ENCODE measurements around the gene MAPK1.

GRCh38 chr22:21719024-21719423, 148.4 kb downstream of the MAPK1 start:
- no peak for TF ChIP-seq GATA2 (IDR thresholded peaks at IDR 0.05; ENCODE audit: low read depth, low read length)
- TF ChIP-seq GATA3 (IDR thresholded peaks at IDR 0.05; ENCODE audit: low read depth, low read length), result no peak

All from SH-SY5Y (cell line).